ENCODE data around the gene RAB9A.
"Not testable (repeated sequence)": the region's sequence is repeated elsewhere in the genome, so short reads cannot be mapped to it uniquely, and the experiment has no call there.

Gene RAB9A, protein sequence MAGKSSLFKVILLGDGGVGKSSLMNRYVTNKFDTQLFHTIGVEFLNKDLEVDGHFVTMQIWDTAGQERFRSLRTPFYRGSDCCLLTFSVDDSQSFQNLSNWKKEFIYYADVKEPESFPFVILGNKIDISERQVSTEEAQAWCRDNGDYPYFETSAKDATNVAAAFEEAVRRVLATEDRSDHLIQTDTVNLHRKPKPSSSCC

DNA sequence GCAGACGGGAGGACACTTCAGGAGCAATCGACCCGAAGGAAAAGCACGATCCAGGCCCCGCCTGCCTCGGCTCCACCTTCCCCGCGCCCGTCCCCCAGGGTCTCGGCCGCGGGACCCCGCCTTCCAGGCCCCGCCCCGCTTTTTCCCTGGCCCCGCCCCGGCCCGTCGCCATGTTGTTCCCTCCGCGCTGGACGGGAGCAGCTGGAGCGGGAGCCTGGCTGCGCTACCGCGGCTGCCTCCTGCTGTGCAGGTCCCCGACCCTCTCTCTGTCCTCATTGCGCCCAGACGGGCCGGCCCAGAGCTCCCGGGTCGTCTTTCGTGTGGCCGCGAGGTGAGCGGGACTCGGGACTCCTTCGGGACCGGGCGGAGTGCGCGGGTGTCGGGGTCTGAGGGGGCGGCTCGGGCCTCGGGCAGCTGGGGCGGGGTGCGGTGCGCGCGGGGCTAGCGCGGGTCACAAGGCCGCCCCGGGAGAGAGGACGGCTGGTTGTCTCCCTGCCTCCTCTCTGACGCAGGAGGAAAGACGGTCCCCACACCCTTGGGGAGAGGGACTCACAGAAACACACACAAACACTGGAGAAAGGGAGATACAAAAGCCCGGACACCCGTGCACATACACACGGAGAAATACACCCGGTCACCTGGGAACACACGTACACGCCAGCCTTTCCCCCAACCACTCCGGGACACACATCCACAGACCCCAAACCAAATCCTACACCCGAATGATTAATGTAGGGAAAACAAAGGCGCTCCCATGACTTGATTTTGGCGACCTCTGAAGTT, at the start of gene RAB9A:
RAB9A (plus strand) TSS at position 171 of the 783 bp plus-strand sequence. CDS start 19,619 bp downstream, outside the sequence.
- DNase-seq, result peak; percentile 31

DNA sequence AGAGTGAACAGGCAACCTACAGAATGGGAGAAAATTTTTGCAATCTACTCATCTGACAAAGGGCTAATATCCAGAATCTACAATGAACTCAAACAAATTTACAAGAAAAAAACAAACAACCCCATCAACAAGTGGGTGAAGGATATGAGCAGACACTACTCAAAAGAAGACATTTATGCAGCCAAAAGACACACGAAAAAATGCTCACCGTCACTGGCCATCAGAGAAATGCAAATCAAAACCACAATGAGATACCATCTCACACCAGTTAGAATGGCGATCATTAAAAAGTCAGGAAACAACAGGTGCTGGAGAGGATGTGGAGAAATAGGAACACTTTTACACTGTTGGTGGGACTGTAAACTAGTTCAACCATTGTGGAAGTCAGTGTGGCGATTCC, 47.2 kb upstream of the RAB9A start:
- not testable (repeated sequence) for DNase-seq

DNA sequence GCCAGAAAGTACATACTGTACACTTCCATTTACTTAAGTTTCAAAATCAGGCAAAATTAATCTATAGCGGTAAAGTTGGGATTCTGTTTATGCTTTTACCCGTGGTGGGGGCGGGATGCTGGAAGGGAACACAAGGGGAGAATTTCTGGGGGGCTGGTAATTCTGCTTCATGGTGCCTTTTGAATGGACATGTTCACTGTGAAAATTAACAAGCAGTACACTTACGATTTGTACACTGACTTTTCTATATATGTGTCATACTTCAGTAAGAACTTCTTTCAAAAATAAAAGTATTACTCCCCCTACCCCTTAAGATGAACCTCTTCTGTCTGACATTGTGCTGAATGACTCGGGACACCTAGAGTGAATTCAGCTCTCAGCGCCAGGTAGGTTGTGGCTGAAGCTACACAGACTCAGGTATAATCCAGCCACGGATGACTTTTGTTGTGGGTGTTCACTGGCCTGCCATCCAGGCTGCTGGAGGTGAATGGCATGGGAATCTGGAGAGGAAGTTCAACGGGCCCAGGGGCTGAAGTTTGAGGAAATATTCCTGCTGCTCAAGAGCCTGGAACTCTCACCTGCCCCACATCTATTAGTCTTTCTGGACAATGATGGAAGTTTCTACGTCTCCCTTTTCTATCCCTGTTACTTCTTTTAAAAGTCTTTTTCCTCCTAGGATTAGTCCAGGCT, 43.3 kb upstream of the RAB9A start:
- DNase-seq, result no peak

DNA sequence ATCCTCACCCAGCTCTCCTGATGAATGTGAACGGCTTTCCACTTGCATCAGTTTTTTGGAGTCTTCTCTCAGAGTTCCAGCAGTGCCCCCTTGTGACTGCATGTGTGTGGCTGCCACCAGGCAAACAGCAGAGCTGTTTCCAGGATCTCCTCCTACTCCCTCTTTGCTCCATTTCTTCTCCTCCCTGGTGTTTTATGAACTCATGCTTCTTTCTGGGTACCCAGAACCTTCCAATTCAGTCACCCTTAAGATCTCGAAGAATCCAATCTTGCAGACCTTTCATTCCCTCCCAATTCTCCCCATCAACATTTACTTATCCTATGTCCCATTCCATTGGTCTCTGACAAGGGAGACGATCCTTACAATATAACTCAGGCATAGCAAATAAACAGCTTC, 42.8 kb upstream of the RAB9A start:
- no peak for DNase-seq

DNA sequence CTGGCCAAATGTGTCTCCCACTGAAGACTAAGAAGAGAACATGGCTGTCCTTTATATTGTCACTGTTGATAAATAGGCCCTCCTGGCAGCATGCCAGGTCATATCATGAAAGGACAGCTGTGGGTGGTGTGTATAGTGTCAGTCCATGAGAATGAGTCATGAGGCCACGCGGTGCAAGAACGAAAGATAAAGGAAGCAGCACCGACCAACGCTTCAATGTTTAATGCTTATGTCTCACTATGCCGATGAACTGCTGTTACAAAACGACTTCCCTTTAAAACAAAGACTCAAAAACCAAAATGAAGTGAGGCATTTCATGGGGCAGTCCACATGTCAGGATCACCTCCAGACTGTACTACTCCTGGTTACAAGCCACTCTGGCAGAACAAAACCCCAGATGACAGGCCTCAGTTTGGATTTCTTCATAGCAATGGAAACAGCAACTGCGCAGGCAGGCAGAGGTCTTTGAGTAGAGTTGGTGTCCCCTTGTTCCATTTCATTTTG, 41.2 kb upstream of the RAB9A start:
- no peak for DNase-seq

DNA sequence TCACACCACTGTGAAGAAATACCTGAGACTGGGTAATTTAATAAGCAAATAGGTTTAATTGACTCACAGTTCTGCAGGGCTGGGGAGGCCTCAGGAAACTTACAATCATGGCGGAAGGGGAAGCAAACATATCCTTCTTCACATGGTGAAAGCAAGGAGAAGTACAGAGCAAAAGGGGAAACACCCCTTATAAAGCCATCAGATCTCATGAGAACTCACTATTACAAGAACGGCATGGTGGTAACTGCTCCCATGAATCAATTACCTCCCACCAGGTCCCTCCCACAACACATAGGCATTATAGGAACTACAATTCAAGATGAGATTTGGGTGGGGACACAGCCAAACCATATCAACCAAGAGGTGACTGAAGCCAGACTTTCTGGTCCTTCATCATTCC, 40.6 kb upstream of the RAB9A start:
- DNase-seq, result not testable (repeated sequence)

DNA sequence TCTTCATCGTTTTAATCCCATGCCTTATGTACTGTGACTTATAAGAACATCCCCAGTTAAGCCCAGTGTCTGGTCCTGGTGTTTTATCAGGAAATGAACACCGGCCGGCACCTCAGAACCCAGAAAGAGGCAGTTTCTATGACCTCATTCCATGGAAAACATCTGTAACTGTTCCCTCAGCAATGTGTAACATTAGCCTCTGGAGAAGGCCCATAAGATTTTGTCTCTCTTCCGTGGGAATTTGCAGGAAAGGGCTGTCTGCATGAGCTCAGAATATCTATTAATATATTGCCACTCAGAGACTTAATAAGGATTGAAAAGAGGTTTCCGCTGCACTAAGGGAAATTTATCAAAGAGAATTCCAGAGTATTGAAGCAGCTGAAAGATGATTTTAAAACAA, 39.1 kb upstream of the RAB9A start:
- no peak for DNase-seq

DNA sequence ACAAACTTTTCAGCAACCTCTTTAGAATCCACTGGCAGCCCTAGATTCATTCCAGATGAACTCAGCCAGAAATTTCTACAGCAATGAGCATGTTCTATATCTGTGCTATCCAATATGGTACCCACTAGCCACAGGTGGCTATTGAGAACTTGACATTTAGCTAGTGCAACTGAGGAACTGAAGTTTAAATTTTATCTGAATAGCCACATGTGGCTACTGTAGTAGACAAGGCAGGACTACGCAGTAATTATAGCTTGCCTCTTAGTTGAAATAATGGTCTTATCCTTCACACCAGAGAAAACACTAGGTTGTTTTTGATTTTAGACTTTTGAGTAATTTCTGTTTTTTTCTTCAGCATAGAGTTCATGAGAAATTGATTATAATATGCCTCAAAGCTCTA, 38.6 kb upstream of the RAB9A start:
- DNase-seq, result no peak

DNA sequence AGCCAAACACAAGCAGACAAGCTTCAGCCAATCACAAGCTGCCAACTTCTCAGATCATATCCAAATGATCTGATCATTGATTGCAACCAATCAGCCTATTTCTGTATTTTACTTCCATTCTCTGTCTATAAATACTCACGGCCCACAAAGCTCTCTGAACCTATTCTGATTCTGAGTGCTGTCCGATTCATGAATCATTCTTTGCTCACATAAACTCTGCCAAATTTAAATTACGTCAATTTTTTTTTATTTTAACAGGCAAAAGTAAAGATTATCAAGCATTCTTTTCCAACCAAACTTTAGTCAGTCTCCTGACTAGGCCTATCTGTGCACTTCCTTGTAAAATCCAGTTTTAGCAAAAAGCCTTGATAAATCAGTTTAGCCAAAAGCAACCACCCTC, 37.8 kb upstream of the RAB9A start:
- DNase-seq, result no peak

DNA sequence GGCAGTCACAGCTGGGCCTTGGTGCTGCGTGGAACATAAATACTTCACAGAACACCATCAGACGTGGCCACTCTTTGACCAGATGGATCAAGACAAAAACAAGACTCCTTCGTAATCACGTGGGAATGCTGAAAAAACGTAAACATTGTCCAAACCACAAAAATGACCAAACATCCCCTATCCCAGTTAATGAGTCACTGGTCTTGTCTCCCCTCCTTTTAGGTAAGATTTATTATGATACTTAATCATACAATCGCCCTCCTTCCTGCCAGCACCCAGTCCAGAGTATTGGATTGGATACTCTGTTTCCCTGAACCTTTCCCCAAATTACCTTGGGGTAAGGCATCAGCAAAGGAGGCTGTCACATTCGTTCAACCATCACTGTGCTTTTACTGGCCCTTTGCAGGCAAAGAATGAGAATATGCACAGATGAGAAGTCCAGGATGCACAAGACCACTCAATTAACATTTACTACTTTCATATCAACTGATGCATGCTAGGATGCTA, 36.6 kb upstream of the RAB9A start:
- DNase-seq, result no peak

DNA sequence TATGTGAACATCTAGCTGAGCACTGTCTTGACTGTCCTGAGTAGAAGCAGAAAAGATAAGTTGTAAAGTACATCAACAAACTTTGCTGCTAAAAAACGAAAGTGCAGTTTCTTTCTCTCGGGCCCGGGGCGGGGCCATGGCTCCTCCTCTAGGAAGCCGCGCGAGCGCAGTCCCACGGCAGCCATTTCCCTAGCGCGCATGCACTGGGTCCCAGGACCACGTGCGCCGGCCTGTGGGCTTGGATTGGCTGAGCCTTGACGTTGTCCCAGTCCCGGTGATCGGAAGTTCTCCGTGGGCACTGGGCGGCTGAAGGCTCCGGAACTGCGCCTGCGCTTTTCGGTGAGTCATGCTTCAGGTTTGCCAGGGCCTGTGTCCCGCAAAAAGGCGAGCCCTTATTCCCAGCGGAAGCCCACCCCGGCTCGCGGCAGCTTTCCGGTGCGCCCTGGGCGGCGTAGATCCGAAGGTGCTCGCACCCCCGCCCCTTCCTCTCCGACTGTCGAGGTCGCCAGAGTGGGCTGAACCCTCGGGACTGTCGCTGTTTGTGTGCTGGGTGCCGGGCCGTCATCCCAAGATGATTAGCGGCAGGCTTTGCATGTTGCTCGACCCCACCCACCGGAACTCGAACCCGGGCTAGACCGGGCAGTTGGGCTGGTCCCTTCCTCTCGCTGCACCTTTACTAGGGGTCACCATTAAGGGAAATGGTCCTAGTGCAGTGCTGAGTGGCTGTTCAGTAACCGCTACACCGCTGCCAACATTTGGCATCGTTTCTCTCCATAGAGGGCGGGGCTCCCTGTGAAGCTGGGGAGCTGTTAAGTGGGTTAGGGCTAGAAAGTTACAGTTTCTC, 35.9 kb upstream of the RAB9A start, which contains the start of gene TCEANC:
TCEANC (plus strand) TSS at position 292 of the 844 bp plus-strand sequence. CDS start 9,368 bp downstream, outside the sequence.
- DNase-seq, result peak; percentile 88

DNA sequence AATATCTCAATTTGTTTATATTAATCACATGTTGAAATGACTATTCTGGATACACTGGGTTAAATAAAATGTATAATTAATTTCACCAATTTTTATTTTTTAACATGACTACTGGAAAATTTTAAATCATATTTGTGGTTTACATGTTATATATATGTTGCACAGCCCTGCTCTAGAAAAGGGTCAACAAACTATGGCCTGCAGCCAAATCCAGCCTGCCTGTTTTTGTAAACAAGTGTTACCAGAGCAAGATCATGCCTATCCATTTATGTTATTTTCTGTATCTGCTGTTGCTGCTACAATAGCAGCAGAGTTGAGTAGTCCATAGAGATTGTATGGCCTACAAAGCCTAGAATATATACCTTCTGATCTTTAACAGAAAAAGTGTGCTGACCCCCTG, 34.8 kb upstream of the RAB9A start:
- DNase-seq, result no peak

DNA sequence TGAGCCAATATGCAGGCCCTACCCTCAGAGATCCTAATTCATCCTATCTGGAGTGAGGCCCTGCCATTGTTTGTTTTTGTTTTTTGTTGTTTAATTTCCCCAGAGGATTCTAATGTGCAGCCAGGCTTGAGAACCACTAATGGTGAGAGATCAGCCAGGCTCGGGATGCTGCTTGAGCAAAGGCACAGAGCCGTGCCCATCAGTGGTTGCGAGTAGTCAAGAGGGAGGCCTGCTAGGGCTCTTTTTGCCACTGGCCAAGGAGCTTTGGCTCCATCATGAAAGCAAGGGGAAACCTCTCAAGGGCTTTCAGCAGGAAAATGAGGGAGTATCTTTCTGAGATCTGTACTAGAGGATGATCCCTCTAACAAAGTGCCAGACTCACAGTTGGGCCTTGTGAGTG, 33.3 kb upstream of the RAB9A start:
- no peak for DNase-seq

DNA sequence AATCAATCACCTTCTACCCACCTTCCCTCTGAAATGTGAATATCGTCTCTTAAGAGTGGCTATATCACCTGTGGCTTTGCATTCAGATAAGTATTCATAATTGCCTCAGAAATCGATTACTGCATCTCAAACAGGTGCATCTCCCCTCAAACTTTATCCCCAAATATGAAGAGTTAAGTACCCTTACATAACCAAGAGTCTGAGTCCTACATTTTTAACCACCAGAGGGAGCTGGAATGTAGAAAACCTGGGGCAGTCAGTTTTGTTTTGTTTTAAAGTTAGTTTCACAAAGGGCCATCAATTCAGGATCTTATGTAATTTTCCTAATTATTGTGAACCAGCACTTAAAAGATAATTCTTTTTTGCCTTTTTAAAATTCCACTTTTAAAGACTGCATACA, 30.3 kb upstream of the RAB9A start:
- no peak for DNase-seq

DNA sequence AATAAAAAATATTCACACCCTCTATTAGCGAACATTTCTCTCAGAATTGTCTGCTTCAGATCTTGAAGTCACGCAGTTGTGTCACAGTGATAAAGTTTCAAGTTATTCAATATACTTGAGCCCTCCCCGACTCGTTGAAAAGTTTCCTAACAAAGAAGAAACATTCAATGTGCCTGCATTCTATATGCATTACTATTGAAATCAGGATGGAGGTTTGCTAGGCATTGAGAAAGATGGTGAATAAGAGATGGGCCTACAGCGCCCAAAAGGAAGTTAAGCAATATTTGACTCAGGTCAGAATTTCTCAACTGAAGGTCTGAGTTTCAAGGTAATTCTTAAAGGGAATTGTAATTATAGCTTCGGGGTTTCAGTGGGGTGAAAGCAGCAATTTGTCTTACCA, 29.9 kb upstream of the RAB9A start:
- DNase-seq, result no peak

DNA sequence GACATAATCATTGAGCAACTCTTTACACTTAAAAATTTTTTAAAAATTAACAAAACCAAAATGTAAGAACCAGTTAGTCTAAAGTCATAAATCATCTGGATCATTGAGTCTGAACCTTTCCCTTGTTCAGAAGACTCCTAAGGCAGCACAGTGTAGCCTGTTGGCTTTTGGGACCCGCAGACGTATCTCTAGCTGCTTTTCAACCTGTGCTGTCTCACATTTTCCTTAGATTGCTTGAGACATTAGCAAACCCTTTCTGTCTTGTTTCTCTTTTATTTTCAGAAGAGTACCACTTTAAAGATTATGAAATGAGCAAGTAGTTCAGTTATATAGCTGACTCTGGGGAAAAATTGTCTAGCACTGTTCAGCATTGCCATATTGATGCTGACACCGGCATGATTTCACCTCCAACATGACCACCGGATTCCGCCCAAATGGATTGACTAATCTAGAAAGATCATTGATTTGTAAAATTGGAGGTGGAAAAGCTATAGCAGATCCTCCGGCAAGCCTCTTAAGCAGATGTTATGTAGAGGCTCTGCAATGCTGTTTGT, 27.1 kb upstream of the RAB9A start:
- no peak for DNase-seq

DNA sequence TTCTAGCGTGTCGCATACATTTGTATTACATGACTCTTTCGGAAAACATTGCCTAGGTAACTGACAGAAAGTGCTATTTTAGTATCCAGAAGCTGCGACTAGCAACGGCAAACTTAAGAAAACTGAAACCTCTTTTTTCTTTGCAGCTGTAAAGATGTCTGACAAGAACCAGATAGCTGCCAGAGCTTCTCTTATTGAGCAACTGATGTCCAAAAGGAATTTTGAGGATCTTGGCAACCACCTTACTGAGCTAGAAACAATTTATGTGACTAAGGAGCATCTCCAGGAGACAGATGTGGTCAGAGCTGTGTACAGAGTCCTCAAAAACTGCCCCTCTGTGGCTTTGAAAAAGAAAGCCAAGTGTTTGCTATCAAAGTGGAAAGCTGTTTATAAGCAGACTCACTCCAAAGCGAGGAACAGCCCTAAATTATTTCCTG, 26.6 kb upstream of the RAB9A start:
- DNase-seq, result no peak

DNA sequence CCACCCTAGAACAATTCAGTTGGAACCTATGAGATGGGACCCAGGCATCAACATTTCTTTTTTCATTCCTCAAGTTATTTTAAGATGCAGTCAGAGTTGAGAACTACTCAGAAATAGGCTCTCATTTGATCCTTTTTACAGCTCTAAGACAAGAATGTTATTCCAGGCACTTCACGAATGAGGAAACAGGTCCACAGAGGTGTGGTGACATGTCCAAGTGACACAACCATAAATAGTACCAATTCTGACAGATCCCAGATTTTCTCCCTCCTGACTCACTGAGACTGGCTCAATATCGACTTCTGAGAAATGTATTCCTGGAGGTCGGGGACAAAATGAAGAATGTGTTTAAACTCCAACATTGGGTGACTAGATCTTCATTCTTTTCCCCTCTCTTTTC, 24.9 kb upstream of the RAB9A start:
- no peak for DNase-seq

DNA sequence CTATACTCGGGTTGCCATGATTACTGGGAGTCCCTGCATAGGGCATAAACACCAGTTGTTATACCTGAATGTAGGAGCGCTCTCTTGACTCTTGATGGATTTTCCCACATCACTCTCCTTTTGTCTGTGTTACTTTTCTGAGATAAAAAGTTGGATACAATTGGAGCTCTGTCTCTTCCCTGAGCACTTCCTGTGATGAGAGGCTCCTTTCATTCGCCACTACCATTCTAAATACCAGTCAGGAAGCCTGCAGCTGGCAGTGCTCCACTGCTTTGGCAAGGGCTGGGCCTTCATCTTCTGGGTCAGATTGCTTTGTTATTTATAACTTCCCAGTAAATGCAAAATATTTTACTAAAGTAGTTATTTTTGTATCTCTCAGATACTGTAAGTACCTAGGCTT, 22.1 kb upstream of the RAB9A start:
- no peak for DNase-seq

DNA sequence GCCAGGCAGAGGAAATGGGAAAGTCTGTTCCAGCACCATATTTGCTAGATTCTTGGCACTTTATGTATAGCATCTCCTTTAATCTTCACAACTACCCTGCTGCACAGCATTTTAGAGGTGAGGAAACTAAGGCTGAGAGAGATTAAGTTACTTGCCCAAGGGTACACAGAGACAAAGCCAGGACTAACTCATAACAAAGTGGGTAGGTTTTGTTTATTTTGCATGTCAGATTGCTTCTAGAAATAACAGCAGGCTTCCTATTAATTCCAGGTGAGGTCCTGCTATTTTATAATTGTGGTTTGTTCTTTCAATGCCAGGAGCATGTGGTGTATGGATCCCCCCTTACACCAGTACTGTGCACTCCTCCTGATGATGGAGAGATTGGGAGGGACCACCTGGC, 21.0 kb upstream of the RAB9A start:
- no peak for DNase-seq

DNA sequence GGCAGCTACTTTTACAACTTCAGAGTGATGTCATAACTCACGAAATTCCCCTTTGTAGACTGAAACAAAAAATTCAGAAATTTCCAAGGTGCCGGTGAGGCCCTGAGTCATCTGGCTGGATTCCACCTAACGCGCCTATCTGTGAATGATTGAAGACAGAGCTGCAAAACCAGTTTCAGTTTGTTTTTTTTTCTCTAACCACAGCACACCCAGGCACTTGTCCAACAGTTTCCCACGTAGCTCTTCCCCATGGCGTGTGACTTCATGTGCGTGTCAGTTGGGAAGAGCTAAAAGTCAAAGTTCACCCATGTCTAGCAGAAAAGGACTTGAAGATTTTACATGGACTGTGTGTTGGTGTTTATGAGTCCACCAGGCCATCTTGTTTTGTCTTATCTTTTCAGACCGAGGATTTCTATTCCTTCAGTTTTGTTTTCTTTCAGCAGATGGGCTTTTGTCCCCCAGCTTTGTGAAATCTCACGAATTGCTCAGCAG, 19.6 kb upstream of the RAB9A start:
- no peak for DNase-seq

DNA sequence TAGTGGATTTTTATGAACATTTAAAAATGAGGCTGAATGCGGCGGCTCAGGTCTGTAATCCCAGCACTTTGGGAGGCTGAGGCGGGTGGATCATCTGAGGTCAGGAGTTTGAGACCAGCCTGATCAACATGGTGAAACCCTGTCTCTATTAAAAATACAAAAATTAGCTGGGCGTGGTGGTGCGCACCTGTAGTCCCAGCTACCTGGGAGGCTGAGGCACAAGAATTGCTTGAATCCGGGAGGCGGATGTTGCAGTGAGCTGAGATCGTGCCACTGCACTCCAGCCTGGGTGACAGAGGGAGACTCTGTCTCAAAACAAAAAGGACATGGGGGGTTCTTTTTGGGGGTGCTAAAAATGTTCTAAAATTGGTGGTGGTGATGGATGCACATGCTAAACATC, 19.2 kb upstream of the RAB9A start:
- not testable (repeated sequence) for DNase-seq
